DMS114 treated with DMSO at 0.1 percent for 48 hours (cell line): Measurements from ENCODE around the gene MAN1A1.

Source experiments
- DNase-seq: peaks from one replicate; lab custom pipeline; 2025; ENCODE audit not compliant: unreplicated experiment; lab: John Stamatoyannopoulos, UW

MAN1A1 gene

DNA sequence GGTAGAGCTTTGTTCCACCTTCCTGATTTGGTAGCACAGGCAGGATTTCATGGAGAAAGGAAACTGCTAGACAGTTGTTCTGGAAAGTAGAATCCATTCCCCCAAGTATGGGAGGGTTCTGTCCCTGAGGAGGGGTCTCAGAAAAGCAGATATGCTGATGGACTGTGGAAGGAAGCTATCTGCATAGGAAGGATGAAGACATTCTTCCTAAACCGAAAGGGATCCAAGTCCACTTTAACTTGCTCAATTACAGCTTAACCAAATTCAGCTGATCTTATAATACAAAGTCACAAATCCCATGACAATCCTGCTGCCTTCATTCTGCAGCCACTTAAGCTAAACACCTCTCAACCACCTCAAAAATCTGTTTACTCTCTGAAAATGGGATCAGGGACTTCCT, 2.6 kb downstream of the MAN1A1 start:
- no peak for DNase-seq

DNA sequence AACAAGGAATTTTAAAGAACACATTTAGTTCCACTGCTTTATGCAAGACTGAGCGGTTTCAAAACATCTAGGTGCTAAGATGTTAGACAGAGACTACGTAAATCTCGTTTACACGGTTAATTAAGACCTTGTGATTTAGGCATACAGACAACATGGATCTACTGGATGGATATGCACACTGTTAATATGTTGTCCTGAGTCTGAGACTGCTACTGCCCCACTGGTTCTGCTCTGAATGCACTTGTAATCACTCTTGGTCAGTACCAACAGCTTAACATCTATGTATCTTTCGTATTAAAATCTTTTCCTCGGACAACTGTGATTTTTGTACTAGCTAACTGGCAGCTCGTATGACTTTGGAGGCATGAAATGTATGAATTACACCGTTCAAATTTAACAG, 3.1 kb downstream of the MAN1A1 start:
- no peak for DNase-seq

DNA sequence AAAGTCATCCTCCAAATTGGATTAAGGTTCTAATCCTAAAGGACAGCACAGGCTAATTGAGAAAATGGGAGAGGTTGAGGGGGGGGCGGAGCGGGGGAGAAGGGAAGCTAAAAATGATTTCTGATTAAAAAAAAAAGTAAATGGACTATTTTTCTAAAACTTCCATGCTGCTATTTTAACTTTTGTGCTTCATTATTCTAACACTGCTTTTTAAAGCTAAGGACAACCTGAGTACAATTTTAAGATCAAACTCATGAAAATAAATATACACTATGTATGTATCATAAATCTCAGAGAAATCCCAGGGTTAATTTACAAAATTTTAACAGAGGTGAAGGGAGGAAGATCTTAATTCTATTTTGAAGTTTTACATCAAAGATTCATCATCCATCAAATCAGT, 4.4 kb downstream of the MAN1A1 start:
- DNase-seq = no peak

DNA sequence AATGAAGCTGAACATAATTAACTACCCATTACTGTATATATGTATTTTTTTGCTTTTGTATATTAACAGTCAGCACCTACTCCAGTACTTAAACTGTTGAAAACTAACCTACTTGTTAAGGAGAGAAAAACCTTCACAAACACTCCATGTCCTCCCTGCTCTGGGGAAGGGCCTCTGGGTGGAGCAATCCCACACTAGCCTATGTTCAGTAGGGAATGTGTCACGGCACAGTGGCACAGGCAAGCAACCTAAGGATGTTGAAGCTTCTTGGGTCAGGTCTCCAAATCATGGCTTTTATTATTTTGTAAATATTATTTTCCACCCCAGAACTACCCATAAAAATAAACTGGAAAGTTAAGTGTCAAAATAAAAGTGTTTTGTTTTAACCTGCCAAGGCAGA, 5.3 kb downstream of the MAN1A1 start:
- no peak for DNase-seq

DNA sequence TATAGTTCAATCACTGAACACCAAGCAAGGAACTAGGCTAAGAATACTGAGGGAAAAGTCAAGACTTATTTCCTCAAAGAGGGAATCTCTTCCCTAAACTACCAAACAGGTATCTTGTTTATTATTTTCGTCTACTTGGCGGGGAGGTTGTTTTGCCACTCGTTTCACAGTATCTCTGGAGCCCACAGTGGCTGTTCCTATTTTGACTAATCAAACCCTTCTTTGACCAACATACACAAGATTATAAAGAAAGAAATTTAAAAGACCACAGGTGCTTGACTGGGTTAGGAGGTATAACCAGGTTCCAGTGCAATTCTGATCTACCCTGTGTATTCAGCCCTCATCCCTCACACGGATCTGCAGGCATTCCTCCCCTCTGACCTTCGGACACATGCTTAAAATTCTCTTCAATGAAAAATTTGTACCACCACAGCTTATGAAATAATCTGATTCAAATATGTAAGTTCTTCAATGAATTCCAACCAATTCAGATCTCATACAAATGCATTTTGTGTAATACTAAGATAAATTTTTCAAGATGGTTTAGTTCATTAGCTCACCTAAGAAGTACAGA, 5.9 kb downstream of the MAN1A1 start:
- no peak for DNase-seq

DNA sequence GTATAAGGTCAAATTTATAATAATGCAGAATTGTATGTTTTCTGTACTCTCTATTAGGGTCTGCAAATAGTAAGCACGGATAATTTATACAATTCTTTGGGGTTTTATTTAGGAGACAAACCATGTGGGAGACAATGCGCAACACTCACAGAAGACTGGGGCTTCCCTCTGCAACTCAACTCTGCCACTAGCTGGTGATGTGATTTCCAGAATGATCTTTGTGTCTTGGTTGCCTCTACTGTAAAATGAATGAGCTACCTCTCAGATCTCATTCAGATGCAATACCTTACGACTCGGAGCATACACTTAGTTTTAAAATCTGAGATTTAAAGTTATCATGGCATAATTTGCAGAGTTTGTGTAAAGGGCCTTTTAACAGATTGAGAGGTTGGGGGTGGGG, 6.4 kb downstream of the MAN1A1 start:
- DNase-seq = no peak

DNA sequence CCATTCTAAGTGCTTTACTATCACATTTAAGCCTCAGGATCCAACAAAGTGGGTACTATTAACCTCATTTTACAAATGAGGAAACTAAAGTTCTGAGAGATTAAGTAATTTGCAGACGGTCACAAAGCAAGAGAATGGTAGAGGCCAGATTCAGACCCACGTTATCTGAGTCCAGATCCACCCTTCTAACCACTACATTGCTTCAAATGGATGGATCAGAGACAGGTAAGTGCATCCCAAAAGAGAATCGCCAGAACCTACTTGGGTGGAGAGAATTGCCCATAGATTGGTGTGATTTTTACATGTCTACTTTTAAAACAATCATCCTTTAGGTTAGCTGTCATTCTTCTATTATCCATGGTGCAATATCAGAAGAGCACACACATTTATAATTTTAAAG, 7.1 kb downstream of the MAN1A1 start:
- DNase-seq = no peak

DNA sequence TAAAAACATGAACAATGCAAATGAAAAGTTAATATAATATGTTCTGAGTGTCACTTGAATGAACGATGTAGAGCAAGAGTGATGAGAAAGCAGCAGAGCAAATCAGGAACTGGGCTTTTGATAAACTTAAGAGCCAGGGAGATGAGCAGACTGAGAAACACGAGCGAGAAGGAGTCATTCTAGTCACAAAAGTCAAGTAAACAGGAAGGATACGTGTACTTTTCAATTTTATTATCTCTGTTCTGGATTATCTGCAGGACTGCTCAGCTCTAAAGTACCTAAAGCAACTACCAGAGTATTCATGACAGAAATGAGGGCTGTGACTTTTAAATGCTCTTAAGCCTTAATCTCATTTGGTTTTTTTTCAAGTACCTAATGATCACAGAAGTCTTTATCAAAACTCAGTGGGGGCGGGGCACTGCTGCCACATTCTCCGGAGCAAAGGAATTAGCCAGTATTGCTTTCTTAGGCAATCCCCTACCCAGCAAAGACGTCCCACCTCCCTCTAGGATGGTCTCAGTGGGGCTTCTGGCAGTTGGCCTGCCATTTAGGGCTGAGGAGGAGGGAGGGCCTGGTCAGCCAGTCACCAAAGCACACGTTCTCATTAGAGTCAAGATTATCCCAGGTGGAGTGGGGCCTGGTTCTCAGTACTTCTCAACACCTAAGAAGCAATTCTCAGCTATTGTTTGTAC, 8.6 kb downstream of the MAN1A1 start:
- no peak for DNase-seq

DNA sequence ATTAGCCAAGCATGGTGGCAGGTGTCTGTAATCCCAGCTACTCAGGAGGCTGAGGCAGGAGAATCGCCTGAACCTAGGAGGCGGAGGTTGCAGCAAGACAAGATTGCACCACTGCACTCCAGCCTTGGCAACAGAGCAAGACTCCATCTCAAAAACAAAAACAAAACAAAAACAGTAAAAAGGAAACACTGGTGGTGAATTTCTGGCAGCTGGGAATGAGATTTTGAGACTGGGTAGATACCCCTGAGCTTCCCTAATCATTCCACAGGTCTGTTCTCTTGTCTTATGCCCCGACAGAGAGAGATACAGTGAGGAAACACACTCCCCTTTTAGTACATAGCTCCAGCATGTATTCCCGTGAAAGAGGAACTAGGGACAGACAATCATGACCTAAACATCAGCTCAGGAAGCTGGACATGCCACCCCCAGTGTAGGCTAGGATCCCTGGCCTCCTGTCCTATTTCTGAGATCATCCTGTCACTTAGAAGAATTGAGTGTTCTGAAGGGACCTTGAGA, 9.6 kb downstream of the MAN1A1 start:
- DNase-seq = no peak

DNA sequence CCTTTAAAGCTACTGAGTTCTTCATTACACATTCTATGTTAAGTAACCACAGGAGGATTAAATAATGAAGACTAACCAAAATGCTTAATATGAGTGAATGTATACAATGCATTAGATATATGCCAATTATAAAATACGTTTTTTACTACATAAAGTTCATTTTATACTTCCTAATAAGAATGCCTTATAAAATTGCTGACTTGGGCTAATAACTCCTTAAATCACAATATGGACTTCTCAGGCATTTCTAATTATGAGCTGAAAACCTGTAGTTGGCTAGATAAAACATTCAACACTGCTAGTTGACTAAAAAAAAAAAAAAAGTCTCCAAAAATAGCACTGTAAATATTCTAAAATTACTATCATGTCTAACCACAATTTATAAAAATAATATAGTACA, 11.8 kb downstream of the MAN1A1 start:
- DNase-seq = no peak

DNA sequence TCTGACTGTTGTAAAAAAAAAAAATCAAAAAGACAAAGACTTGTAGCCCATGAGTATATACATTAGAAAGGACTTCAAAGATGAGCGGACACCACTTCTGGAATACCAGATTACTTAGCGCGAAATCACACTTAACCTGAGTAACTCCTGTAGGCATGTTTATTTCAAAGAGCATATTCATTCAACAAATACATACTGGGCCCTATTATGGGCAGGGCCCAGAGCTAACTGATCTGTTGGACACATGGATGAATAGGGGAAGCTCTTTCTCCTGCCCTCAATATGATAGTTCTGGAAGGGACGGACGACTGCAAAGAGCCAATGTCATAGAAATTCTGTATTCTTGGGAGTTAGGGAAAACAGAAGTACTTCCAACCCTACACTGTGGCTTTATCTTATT, 12.3 kb downstream of the MAN1A1 start:
- no peak for DNase-seq

DNA sequence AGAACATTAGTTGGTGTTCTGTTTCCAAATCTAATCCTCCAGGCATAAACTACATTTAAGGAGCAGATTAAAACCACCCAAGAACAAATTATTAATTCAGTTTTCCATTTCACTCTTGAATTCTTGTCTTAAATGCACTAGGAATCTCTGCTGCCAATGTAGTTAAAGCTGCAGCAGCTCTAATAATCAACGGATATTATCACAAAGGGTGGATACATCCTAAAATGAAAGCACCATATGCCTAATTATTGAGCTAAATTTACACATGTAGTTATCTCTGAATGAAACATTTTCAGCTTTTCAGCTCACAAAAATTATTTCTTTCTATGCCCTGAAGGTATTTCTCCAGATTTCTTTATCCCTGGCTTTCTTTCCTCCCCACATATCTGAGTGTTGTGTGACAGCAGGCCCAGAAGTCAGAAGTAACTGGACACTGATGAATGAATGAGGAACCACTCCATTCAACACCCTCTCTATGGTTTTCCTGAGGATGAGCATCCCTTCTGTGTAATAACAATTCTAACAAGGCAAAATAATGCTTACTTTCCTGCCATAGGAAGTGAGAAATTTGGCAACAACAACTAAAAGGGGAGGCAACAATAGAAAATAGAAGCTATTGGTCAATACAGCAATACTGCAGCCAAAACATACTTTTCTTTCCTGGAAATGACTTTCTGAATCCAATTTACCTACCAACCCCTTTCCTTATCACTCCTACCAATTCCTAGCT, 14.9 kb downstream of the MAN1A1 start:
- no peak for DNase-seq

DNA sequence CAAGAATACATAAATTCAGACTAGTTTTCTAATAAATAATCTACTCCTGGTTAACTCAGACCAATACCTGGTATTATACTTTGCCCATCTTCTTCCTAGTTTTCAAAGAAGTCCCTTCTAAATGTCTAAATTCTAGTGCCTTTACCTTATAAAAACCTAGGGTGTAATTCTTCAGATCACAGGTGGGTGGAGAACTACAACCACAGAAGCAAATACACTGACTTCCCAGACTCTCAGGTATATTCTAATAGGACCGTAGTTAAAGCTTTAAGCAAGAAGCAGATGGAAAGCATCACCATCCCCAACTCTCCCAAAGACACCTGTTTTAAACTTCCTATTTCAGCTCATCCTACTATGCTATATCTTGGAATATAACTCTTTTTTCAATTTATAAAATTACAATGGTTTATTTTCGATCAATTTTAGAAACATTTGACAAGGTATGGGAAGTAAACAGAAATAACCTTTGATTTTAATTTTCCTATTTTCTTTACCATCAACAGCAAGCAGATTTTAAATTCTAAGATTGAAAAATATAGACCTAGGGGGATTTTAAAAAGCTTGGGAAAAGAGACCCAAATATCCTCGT, 15.8 kb downstream of the MAN1A1 start:
- DNase-seq = no peak

DNA sequence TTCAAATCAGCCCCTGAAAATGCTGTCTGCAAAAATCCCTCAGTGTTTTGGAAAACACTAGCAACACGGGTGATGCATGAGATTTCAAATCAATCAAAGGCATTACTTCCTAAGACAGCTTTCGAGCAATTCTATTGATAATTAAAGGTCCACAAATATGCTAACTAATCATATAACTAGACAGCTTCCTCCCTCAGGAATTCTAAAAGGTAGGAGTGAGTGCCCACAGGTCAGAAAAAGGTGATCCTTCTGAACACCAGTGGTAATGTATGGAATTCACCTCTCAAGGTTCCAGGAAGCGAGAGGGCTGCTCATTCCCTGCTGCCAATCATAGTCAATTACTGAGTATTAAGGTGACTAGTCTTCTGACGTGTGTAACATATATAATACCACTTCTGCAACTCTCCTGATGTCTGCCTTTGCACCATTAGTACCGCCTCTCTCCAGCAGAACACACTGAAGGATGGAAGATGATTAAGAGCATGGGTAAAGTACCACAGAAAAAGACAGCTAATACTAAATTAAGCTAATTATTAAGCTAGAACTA, 16.4 kb downstream of the MAN1A1 start:
- no peak for DNase-seq

DNA sequence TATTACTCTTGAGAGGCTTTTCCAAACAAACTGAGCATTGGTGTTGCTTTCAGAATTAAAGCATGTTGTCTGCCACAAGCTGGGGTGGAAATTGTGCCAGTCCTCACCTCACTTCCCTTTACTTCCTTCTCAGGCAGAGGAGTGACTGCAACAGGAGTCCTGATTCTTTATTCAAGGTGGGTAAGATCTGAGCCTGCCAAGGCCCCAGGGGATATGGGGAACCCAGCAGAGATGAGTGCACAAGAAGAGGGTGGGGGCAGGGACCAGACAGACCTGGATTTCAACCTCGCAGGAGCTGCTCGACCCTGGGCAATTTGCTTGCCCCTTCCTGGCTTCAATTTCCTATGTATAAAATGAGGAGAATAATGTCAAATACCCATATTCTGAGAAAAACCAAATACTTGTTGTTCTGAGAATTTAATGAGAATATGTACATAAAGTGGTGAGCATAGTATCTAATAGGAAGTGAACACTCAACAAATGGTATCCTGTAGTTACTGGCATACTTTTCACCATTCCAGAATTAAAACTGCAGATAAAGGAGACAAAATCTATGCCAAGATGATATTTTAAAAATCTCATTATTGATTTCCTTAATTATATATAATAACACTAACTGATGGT, 17.8 kb downstream of the MAN1A1 start:
- no peak for DNase-seq

DNA sequence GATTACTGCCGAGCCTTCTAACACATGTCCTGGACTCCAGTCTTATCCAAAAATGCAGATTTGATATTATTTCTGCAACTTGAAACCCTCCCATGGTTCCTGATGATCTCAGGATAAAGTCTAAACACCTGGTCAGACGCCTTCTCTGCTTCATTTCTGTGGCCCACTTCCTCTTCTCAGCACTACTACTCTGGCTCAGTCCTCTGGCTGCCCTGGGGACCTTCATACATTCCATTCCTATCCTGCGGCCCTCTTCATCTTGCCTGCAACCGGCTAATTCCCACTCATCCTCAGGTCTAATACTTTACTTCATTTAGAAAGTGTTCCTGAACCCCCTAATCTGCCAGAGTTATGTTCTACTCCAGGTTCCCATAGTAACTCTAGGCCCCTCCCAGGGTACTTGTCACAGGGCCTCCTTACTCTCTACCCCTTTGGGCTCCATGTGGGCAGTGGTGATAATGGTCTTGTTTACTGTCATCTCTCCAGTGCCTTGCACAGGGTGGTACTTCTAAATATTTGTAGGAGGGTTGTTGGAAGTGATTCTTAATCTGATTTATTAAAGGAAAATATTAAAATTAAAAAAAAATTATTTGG, 18.9 kb downstream of the MAN1A1 start:
- DNase-seq = no peak

DNA sequence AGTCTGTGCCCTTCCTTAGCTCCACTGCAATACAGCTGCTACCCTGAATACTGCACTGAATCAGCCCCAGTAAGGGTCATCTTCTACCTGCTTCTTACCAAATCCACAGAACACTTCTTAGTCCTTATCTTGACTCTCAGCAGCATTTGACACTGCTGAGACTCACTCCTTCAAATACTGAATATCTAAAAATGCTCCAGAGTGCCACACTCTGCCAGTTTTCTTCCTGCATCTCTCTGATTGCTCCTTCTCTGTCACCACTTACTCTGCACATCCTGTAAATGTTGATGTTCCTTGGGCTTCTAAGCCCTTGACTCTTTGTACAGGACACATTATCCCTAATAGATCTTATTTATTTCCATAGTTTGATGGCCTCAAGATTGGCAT, 19.8 kb downstream of the MAN1A1 start:
- DNase-seq = no peak

DNA sequence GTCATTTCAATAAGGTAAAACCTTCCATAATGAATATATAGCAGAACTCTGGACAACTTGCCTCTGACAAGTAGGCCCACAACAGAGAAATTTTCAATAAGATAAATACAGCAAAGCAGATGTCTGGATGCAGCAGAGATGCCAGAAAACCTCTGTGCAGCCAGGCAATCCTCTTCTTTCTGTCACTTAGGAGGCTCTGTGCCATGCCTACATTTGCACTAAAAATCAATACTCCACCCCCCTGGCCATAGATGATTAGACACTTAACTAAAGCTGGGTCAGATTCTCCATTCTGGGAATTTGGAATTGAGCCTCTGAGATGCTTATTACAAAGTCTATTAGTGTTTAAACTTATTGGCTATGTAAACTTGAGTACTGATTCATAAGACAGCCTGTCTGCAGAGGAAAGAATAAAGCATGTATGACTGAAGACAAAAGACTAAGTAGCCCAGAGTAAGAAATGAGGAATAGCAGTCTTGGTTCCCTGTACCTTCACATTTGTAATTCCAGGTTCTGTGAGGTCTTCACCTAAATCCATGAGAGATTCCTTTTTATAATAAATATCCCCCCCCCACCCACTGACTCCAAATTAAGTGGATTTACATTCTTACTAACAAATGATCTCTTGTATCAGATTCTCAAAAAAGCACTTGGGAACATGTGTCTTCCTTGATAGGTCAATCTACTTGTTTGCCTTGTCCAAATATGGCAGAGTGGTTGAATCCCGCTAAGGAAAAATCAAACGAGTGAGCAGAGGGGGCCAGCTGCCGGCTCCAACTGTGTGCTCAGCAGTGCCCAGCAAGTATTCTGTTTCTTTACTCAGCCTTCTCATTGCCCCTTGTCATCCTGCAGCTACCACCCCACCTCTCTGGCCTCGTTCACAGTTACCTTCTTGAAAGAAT, 20.4 kb downstream of the MAN1A1 start:
- DNase-seq = no peak

DNA sequence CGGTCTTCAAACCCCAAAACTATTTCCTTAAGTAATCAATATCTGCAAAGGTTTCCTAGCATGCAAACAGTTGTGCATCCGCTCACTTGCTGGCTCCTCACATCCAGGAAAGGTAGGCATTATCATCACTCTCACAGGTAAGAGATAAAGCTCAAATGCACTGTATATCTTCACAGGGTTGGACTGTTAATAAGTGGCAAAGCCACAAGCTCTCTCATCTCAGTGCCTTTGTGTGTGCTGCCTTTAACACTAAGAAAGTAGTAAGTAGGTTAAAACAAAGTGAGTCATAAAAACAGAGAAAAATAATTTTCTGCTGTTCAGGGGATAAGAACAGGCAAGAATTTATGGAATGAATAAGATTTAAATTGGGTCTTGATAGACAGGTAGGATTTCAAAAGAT, 21.3 kb downstream of the MAN1A1 start:
- no peak for DNase-seq

DNA sequence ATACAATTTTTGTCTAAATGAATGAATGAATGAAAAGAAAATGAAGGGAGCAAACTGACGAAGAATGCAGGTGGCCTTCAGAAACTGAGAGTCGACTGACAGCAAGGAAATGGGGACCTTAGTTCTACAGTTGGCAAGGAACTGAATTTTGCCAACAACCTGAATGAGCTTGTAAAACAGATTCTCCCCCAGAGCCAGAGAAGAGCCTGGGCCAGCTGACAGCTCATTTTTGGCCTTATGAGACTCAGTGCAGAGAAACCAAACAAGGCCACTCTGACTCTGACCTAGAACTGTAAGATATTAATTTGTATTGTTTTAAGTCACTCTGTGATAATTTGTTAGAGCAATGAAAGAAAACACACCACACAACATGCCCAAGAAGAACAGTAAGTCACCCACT, 21.8 kb downstream of the MAN1A1 start:
- DNase-seq = no peak
